Jurkat, Clone E6-1 (cell line): ENCODE data around the gene NDUFS2. TPM values are rescaled to one million over a fixed set of nuclear protein-coding genes. Genes with fewer than 3 reads are reported as not detected.

Experiments
- DNase-seq: peaks from one replicate; pipeline ENCODE4 v3.0.0-alpha.2; 2011; ENCODE audit warnings: low read depth, low spot score
- H3K4me3 ChIP-seq: 2 replicates; pipeline ENCODE4 v1.5.1; 2011; ENCODE audit warnings: mild to moderate bottlenecking, low read length, control low read depth, moderate library complexity
- polyA plus RNA-seq: library from polyadenylated mRNA; unstranded; fragments of >200 nt; gene quantifications from one replicate; pipeline ENCODE4 v1.2.1, GENCODE V29; 2012; ENCODE audit warnings: missing spikeins; ENCODE audit not compliant: insufficient read length, insufficient read depth

NDUFS2 gene
- 201 TPM for polyA plus RNA-seq

- DNase-seq: peak; percentile 98
- peak within 1 kb of the TSS; percentile 97 for H3K4me3 ChIP-seq
Observed at GRCh38 chr1:161201836-161202712, at the start of gene NDUFS2. NDUFS2 (plus strand) TSS chr1:161202367; CDS start chr1:161202386, 19 bp downstream.

GRCh38 chr1:161153176-161153575 lies 49.0 kb upstream of the NDUFS2 start:
- no peak for DNase-seq
- peak overlapping the region; percentile 78 for H3K4me3 ChIP-seq

GRCh38 chr1:161153682-161154337 lies 48.4 kb upstream of the NDUFS2 start, which contains the start of gene UFC1:
UFC1 (plus strand) TSS chr1:161153978; CDS start chr1:161153998, 20 bp downstream.
- H3K4me3 ChIP-seq: peak within 1 kb of the TSS; percentile 78
- DNase-seq: peak; percentile 91

GRCh38 chr1:161157867-161158266 lies 44.3 kb upstream of the NDUFS2 start:
- no peak overlapping the region for H3K4me3 ChIP-seq
- no peak for DNase-seq

- no peak for DNase-seq
- peak overlapping the region; percentile 95 for H3K4me3 ChIP-seq
Observed at GRCh38 chr1:161158316-161159010, 43.7 kb upstream of the NDUFS2 start.

GRCh38 chr1:161159087-161159912 lies 42.9 kb upstream of the NDUFS2 start, which contains the start of gene USP21:
USP21 (plus strand) TSS chr1:161159500; CDS start chr1:161160641, 1,141 bp downstream.
- H3K4me3 ChIP-seq: peak within 1 kb of the TSS; percentile 95
- peak; percentile 80 for DNase-seq

GRCh38 chr1:161159913-161160243 lies 42.3 kb upstream of the NDUFS2 start:
- H3K4me3 ChIP-seq: peak overlapping the region; percentile 95
- DNase-seq: no peak

GRCh38 chr1:161160671-161161145 lies 41.5 kb upstream of the NDUFS2 start:
- no peak overlapping the region for H3K4me3 ChIP-seq
- DNase-seq: no peak

- no peak for DNase-seq
- H3K4me3 ChIP-seq: no peak overlapping the region
Observed at GRCh38 chr1:161161652-161162051, 40.5 kb upstream of the NDUFS2 start.

- no peak for DNase-seq
- no peak overlapping the region for H3K4me3 ChIP-seq
Observed at GRCh38 chr1:161162052-161162451, 40.1 kb upstream of the NDUFS2 start.

- H3K4me3 ChIP-seq: no peak overlapping the region
- DNase-seq: no peak
Observed at GRCh38 chr1:161162806-161163205, 39.4 kb upstream of the NDUFS2 start.

- no peak for DNase-seq
- no peak overlapping the region for H3K4me3 ChIP-seq
Observed at GRCh38 chr1:161163793-161164192, 38.4 kb upstream of the NDUFS2 start.

- peak overlapping the region; percentile 71 for H3K4me3 ChIP-seq
- DNase-seq: no peak
Observed at GRCh38 chr1:161164901-161165610, 37.1 kb upstream of the NDUFS2 start.

GRCh38 chr1:161165742-161166668 lies 36.2 kb upstream of the NDUFS2 start, which contains the start of gene PPOX:
PPOX (plus strand) TSS chr1:161166426; CDS start chr1:161166848, 422 bp downstream.
- H3K4me3 ChIP-seq: peak within 1 kb of the TSS; percentile 71
- DNase-seq: peak; percentile 90

GRCh38 chr1:161166669-161167548 lies 35.3 kb upstream of the NDUFS2 start:
- DNase-seq: no peak
- H3K4me3 ChIP-seq: peak overlapping the region; percentile 71

GRCh38 chr1:161168906-161169305 lies 33.3 kb upstream of the NDUFS2 start:
- DNase-seq: no peak
- H3K4me3 ChIP-seq: no peak overlapping the region
